WI38 (cell line): Measurements from ENCODE around the gene CRYL1.

Source experiments
- H3K4me3 ChIP-seq: 2 replicates; pipeline ENCODE4 v1.5.1; 2011; ENCODE audit warnings: low read depth, mild to moderate bottlenecking, control low read depth, low read length
- TF ChIP-seq, protein P1 (sequence below): IDR thresholded peaks from 2 replicates; pipeline ENCODE4 v1.5.1; 2012; ENCODE audit warnings: low read depth, mild to moderate bottlenecking, control low read depth, low read length

CRYL1 gene

DNA sequence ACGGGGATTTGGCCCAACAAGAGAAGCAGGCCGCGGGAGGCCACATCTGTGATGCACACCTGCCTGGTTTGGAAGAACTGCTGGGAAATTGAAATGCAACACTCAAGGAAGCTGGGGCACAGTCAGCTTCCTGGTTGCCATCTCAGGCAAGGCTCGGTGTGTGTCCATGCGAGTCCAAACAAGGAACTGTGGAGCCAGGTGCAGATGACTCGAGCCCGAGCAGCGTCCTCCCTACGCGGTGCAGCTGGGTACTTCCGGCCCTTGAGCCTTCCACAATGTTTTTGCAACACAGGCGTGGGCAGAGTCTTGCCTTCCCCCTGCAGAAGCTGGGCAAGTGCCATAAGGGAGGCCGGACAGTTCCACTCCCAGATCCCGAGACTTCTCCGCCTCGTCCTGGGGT, 94.6 kb downstream of the CRYL1 start:
- TF ChIP-seq, protein P1, sequence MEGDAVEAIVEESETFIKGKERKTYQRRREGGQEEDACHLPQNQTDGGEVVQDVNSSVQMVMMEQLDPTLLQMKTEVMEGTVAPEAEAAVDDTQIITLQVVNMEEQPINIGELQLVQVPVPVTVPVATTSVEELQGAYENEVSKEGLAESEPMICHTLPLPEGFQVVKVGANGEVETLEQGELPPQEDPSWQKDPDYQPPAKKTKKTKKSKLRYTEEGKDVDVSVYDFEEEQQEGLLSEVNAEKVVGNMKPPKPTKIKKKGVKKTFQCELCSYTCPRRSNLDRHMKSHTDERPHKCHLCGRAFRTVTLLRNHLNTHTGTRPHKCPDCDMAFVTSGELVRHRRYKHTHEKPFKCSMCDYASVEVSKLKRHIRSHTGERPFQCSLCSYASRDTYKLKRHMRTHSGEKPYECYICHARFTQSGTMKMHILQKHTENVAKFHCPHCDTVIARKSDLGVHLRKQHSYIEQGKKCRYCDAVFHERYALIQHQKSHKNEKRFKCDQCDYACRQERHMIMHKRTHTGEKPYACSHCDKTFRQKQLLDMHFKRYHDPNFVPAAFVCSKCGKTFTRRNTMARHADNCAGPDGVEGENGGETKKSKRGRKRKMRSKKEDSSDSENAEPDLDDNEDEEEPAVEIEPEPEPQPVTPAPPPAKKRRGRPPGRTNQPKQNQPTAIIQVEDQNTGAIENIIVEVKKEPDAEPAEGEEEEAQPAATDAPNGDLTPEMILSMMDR, result no peak
- no peak overlapping the region for H3K4me3 ChIP-seq

DNA sequence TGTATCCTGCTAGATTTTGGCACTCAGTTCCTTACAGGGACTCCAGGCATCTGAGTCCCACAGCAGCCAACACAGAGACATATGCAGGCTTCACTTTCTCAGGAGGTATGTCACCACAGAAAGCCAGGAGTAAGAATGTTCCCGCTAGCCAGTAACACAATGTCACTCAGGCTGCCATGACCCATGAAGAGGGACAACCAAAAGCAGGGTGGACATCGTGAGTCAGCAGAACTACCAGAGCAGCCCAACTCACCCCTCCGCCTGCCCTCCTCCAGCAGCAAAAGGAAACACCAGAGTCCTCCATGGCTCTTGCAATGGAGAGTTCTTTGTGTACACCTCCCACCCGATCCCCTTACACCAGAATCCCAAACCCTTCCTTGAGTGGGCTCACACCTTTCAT, 95.4 kb downstream of the CRYL1 start:
- no peak overlapping the region for H3K4me3 ChIP-seq
- TF ChIP-seq, protein P1, result no peak

DNA sequence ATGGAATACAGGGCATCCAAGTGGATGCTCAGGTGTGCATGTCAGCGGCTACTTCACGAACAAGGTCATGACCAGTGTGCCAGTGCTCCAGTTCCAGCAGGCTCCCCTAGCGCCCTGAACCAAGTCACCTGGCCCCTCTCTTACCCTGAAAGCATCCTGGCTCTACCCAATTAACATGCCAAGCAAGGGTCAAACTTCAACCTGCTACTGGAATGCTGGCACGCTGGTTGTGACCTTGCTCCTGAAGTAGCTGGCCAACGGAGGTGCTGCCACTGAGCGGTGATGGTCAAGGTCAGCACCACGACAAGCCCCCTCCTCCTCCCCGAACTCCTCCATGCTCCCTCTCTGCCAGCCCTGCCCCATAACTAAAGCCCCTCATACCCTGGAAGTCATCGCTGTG, 96.0 kb downstream of the CRYL1 start:
- no peak overlapping the region for H3K4me3 ChIP-seq
- TF ChIP-seq, protein P1, result no peak

DNA sequence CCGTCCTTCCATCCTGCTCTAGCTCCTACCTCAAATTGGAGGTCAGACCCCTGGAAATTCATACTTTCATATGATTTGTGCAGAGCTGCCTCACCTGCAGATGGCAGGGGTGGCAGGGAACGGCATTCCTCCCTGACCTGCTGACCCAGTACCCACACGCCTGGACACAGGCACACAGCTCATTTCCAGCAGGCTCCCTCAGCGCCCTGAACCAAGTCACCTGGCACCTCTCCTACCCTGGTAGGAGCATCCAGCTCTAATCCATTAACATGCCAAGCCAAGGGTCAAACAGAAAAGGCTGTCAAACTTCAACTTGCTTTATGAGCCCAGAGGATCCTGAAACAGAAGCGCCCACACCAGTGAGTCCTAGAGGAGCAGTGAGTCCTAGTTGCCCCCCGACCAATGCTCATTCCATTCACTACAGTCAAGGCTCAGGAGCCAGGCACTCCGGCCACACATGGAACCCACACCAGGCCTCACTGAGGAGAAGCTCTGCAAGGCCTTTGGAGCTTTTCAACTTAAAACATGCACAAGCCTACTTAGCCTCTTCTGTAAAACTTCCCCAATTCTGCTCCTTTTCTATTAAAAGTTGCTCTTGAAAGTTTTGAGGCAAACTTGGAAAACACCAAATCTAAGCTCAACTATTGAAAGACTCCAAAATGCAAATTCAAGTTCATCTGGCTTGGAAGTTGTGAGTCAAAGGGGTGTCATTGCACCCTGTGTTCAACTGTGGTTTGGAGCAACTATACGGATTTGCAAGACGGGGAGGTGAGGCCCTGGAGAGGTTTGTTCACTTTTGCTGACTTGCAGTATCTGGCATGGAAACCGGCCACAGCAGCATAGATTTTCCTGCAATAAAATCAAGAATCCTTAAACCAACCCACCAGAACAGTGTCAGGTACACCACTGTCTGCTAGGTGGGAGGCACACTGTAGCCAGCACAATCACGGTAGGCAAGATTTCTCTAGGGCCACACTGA, 96.7 kb downstream of the CRYL1 start:
- TF ChIP-seq, protein P1, result no peak
- no peak overlapping the region for H3K4me3 ChIP-seq

DNA sequence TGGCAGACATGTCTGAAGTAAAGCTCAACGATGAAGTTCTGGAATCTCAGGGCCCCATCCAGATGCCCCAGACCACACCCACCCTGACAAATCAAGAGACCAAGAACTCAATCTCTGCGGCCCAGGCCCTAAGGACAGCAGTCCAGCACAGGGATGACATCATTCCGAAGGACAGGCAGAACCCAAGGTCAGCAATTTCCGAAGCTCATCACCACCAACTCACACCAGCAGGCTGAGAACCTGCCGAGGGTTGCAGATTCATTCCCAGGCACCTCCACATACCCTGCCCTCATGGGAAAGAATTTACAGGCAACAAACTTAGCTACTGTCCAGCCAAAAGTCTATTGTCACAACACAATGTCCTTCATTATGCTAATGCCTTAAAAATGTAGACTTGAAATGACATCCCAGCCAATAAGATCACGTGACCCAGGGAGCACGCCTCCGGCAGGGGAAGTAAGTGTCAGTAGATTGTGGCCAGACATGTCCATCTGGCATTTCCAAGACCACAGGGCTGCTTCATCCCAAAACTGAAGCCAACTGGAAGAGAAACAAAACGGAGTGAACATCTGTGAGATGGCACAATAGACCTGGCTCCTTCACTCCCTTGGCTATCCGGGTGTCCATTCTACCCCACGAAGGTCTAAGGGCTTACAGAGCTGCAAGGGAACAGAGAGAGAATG, 98.8 kb downstream of the CRYL1 start:
- TF ChIP-seq, protein P1, result no peak
- H3K4me3 ChIP-seq, result no peak overlapping the region

DNA sequence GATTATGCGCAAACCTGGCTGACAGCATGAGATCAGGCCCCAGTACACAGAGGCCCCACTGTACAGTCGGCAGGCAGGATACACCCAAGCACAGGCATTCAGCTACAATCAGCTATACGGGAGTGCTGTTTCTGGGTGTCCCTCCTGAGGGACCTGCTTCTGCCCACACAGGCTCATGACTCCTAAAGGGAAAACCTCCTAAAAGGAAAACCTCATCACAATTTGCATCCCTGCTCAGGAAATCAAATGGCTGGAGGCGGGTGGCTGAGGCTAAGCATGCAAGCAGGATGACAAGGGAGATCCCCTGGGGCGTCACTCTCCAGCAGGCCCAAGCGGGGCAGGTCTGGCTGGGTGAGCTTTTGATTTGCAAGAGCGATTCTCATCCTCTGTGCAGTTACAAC, 99.8 kb downstream of the CRYL1 start:
- TF ChIP-seq, protein P1, result no peak
- H3K4me3 ChIP-seq, result no peak overlapping the region

DNA sequence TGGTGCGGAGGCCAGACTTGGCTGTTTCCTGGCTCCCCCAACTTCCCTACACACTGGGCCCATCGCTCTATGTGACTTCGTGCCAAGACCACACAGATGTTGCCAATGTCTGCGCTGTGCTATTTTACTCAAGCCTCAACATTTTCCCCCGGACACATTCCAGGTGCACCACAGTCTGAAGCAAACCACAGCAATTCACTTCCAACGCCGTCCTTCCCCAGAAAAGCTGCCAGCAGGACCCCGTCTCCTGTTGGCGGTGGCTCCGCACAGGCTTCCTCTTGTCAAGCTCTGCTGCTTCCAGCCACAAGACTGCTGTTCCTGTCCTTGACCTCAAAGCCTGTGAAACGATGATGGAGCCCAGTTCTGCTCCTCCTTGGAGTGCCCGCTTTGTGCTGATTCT, 100.7 kb downstream of the CRYL1 start:
- H3K4me3 ChIP-seq, result no peak overlapping the region
- TF ChIP-seq, protein P1, result no peak
